Stimulated activated CD4-positive, alpha-beta T cell treated with anti-CD3 and anti-CD28 coated beads, Interleukin-4, amount 100 ng/mL, for 4 hours (primary cell): ENCODE results near the gene MYL4.
A peak's percentile ranks its signal among the peaks of the same experiment; 100 is the strongest.
"Not testable (repeated sequence)": the region's sequence is repeated elsewhere in the genome, so short reads cannot be mapped to it uniquely, and the experiment has no call there.

Experiments
- DNase-seq, 2 experiments: peaks; one replicate each; pipeline ENCODE4 v3.0.0-alpha.2; 2020

MYL4 gene

DNA sequence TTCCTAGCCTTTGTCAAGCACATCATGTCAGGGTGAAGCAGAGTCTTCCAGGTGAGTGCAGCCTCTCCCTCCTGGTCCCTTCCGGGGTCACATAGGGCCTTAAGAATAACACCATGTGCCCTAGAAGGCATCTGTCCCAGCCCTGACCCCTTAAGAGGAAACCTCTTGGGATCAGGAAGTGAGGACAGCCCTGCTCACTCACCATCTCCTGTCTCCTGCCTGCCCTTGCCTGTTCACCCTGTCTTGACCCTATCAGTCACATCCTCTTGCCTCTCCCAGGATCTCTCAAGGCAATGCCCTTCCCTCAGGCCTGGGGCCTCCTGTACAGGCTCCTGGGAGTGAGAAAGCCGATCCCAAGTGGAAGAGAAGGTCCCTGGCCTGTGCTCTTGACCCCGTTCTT lies 13.9 kb downstream of the MYL4 start:
- no peak for DNase-seq

DNA sequence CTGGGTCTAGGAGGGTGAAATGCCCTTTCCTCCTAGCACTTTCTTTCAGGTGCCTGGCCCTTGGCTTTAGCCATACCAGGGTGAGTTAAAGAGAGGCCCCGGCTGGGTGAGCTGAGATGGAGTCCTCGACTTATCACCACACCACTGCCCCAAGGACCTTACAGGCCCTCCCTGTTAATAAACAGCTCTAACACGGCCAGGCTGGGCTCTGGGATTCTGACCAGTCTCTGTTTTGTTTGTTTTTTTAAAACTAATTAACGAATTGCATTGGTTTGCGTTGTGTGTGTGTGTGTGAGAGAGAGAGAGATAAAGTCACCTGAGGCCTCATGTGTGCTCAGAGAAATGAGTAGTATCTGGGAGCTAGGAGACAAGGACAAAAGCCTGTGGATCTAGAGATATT lies 14.3 kb downstream of the MYL4 start:
- no peak for DNase-seq

DNA sequence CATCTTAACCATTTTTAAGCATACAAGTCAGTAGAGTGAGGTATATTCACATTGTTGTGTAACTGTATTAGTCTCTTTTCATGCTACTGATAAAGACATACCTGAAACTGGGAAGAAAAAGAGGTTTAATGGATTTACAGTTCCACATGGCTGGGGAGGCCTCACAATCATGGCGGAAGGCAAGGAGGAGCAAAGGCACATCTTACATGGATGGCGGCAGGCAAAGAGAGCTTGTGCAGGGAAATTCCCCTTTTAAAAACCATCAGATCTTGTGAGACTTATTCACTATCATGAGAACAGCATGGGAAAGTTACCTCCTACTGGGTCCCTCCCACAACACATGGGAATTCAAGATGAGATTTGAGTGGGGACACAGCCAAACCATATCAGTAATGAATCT lies 14.9 kb downstream of the MYL4 start:
- DNase-seq = not testable (repeated sequence)

DNA sequence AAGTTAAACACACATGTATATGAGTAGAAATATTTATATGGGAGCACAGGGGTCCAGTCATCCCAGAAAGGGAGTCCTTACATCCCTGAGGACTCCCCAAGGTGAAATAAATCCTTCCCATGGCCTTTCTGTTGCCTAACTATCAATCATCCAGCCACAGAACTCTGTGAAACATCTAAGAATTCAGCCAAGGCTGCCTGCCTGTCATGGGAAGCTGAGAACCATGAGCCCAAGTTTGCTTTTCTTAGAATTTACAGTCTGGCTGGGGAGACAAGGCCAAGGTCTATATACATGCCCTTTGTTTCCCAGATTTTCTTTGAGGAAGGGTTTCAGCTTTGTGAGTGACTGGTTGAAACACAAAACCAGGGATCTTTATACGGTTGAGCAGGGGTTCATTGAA lies 15.8 kb downstream of the MYL4 start:
- no peak for DNase-seq

DNA sequence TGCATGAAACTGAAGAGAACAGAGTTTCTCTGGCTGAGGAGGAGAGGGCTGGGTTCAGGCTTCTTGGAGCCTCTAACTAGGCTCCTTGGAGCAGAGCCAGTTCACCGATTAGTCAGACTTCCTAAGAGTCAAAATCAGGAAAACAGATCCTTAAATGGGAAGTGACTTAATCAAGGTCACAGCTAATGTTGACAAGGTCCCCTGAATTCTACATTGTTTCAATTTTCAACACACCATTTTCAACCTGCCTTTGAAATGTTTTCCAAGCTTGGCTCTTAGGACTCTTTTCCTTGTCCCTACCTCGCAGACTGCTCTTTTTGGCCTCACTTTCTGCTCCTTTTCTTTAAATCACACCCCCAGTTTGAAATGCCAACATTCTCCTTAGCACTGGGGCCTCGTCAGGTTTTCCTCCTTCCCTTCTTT lies 16.3 kb downstream of the MYL4 start:
- no peak for DNase-seq

DNA sequence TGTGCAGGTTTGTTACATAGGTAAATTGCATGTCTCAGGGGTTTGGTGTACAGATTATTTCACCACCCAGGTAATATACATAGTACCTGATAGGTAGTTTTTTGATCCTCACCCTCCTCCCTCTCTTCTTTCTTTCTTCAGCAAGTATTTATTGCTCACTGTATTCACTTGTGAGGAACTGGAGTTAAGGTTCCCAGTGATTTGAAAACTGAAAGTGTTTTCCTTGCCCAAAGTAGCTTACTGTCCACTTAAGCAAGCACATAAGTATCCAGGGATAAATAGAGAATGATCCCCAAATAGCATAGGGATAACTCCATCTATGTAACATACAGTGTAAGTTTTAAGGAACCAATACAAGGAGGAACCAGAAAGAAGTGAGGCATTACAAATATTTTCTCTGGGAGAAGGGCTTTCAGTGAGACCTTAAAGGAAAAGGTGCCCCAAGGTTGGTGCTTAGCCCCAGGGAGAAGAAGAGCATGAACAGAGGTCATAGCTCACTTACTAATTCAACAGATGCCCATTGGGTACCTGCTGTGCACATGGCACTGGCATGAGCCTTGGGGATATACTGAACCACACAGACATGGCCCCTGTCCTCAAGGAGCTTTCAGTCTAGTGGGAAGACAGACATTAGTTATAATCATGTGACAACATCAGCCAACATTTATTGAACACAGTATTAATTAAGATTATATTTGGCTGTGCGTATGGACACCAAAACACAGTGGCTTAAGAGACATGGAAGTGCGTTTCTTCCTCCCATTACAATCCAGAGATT lies 17.0 kb downstream of the MYL4 start:
- DNase-seq = no peak

DNA sequence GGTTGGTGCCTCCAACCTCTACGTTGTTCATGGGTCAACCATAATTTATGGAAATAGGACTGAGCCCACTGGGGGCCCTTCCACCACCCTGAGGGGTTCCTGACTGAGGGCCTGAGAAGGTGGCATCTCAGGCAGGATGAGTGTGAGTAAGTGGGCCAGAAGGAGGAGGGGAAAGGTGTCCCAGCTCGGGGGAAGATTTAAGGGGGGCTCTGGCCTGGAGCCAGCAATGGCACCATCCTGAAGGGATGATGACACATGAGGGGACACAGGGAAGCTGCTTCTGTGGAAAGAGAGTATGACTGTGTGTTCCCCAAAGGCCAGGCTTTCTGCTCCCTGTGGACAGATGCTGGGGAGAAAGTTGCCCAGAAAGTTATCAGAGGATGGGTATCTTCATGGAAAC lies 18.7 kb downstream of the MYL4 start:
- DNase-seq = no peak

DNA sequence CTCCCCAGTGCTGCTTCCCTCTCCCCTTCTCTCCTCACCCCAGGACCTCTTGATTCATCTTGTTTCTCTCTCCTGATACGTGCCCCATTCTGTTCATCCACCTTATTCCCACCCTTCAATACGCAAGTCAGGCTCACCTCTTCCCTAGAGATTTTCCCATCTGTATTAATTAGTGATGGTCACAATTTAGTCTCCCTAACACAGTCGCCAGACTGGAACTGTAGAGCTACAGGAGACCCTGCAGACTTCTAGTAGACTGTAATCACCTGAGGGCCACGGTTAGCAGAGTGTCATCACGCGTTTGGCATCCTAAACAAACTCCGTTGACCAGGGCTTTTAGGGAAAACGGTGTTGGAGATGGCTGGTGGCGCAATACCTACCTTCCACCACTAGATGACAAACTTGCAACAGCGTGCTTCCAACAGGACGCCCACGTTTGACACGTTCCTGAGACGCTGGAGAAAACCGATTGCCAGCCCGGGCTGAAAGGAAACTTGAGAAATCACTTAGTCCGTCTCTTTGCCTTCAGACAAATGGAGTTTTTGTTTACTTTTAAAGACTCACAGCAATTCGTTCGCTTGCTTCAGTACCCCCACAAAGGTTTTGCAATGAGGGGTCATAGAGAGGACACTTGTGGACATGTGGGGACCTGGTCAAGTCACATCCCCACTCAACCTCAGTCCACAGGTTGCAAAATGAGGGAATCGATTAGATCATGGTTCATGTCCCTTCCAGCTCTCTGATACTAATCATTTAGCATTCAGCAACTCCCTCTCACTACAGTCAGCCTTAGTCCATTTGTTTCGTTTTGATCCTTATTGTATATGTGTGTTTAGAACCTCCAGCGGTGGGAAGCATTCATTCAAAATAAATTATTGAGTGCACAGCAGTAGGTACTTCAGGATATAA lies 20.6 kb downstream of the MYL4 start:
- DNase-seq = peak; percentile 60 to 77

DNA sequence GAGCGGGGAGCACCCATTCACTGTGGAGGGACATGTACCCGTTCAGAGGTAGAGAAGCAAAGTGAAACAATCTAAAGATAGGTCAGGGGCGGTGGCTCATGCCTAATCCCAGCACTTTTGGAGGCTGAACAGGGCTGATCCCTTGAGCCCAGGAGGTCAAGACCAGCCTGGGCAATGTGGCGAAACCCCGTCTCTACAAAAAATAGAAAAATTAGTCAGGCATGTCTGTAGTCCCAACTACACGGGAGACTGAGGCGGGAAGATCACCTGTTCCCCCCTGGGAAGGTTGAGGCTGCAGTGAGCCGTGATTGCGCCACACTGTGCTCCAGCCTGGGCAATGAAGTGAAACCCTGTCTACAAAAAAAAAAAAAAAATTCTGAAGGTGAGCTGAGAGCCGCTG lies 21.7 kb downstream of the MYL4 start:
- DNase-seq = no peak

DNA sequence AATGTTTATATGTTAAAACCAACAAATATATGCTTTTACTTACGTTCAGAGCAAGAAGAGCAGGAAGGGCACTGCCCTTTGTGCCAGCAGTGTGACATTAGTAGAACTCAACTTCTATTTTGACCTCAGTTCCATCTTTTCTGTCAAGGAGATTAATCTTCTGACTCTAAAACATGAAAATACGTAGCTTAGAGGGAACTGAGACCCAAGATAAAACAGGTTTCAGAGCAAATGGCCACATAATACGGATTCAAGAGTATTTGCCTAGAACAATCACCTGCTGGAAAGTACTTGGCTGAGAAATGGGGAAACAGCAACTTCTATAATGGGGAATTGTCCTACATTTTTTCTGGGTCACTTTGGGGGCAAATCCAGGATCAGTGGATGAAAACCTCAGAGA lies 22.2 kb downstream of the MYL4 start:
- no peak for DNase-seq

DNA sequence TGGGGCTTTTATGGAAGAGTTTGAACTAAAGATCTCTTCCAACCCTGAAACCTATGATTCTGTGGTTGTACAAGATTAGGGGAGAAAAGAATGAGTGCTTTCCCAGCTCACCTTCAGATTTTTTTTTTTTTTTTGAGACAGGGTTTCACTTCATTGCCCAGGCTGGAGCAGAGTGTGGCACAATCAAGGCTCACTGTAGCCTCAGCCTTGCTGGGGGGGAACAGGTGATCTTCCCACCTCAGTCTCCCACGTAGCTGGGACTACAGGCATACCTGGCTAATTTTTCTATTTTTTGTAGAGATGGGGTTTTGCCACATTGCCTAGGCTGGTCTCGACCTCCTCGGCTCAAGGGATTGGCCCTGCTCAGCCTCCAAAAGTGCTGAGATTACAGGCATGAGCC lies 22.7 kb downstream of the MYL4 start:
- DNase-seq = no peak

DNA sequence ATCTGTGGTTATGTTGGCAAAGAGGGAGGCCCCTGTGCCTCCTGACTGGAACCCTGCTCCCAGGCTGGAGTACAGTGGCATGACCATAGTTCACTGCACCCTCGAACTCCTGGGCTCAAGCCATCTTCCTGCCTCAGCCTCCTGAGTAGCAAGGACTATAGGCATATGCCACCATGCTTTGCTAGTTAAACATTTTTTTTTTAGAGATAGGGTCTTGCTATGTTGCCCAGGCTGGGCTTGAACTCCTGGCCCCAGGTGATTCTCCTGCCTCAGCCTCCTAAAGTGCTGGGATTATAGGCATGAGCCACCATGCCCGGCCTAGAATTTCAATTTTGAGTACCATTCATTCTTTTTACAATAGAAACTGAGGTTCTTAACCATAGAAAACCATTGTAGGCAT lies 23.3 kb downstream of the MYL4 start:
- DNase-seq = no peak

DNA sequence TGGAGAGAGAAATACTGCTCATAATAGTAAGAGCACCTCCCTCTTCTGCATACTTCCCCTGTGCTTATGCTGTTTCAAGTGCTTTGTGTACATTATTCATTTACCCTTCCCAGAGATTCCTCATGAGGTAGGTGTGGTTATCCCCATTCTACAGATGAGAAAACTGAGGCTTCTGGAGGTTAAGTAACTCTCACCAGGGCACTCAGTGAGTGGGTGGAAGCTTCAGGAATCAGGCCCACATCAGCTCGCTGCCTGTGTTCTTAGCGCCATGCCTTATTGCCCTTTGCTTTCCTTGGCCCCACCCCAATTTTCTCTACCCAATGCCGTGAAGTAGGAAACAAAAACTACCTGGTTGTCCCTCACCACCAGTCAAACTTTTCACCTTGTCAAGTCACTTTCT lies 26.4 kb downstream of the MYL4 start:
- DNase-seq = no peak

DNA sequence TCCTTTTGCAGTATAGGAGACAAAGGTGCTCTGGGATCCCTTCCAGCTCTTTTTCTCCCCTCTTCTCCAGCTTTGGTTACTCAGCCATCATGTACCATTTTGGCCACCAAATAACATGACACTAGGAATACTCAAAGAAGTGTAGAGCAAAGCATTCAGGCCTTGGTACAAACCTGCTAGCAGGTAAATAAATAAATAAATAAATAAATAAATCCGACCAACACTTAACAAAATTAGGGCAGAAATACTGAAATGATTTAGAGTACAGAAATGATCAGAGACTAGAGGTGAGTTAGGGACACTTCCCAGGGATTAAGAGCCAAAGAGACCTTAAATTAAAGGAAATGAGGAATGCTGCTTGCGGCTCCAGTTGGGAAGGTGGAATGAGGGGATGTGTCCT lies 26.8 kb downstream of the MYL4 start:
- no peak for DNase-seq

DNA sequence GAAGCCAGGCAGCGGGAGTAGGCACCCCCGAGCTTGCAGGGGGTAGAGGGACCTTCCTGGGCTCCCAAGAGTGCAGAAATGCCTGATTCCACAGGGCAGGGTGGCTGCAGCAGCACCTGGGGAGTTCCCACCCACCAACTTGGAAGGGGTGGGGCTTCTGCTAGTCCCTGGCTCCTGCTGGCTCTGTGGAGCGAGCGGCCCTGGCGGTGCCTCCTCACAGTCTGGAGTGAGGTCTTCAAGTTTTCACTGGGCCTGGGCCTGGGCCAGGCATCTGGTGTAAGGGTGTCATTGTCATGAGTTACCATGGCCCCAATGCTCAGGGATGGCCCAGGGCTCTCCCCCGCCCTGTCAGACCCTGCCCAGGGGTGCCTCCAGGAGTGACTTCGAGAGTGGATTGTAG lies 28.7 kb downstream of the MYL4 start:
- no peak for DNase-seq

DNA sequence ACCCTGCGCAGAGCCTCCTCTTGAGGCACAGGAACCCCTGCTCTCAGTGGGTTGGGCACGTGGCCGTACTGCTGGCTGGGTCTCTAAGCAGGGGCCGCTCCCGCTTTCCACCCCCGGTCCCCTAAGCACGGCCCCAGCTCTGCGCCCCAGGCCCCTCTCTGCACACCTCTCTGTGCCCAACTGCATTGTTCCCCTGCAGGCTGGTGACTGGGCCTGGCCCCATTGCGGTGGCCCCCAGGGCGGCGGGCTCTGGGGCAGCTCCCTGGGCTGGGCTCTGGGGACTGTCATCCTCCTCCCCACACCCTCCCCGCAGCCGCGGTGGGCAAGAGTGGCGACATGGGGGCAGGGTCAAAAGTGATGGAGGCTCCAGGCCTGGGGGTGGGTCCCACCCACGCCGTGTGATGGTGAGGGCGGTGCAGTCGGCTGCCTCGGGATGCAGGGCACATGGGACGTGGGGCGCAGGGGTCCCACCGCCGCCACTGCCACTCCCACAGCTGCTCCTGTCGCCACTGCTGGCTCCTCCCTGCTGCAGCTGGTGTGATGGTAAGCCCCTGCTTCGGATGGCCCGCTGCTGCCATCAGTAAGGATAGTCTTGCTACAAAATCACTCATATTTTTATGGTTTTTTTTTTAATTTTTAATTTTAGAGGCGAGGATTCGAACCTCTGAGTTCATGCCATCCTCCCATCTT lies 29.3 kb downstream of the MYL4 start:
- DNase-seq = no peak

DNA sequence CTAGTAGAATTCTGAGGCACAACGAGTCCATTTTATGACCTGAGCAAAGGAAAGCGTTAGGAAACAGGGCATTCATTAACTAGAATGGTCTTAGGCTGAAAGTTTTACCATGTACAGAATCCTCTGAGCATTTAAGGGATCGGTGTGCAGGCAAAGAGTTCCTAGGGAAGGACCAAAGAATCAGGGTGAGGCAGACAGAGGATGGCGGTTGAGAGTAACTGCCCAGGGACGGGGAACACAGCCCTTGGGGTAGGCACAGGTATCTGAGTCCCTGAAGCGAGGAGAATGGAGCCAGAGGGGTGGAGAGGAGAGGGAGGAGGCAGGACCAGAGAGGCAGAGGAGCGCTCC lies 30.4 kb downstream of the MYL4 start:
- no peak for DNase-seq

DNA sequence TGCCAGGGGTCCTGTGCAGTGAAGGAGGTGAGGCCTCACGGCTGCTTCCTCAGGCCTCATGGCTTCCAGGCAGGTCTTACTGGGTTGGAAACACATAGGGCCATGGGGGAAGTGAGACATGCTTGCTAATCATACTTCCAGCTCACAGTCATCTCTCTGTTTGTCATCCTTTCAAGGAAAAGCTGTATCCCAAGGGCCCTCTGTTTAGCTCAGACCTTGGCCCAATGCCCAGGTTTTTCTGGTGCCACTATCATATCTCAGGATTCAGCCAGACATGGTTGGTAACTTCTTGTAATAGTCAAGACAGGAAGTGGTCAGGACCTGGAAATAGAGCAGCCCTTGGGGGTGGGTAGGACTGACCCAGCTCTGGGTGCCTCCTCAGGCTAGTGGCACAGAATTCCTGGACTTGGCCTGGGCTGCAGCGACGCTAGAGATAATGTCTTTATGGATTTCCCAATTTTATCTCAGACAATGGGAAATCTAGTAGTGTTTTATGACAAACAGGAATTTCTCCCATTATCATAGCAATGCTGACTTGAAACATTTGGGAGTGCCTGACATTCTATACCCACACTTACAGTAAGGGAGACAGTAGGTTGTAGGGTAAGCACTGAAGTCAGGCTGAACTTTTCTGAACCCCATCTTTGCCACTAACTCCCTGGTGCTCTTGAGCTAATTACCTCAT lies 31.0 kb downstream of the MYL4 start:
- no peak for DNase-seq

DNA sequence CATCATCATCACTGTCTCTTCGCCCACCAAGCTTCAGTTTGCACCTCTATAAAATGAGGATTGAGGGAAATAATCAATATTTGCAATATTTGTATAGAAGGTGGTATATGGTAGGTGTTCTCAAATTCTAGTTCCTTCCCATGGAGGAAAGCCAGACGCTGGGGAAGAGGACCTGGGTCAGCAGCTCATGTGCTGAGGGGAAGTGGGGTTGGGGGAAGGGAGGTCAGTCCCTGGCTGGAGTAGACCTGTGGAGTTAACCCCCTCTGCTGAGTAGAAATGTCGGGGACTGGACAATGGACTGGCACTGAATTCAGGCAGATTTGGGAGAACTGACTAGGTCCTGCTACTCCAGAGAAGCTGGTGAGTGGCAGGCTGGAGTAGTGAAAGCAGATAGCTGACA lies 31.7 kb downstream of the MYL4 start:
- no peak for DNase-seq

DNA sequence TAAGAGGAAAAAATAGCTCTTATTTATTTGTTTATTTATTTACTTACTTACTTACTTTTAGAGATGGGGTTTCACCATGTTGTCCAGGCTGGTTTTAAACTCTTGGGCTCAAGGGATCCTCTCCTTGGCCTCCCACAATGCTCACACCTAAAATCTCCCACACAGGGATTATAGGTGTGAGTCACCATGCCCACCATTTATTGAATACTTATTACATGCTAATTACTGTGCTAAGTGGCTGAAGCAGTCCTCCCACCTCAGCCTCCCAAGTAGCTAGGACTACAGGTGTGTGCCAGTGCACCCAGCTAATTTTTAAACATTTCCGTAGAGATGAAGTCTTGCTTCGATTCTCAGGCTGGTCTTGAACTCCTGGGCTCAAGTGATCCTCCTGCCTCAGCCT lies 33.5 kb downstream of the MYL4 start:
- no peak for DNase-seq

DNA sequence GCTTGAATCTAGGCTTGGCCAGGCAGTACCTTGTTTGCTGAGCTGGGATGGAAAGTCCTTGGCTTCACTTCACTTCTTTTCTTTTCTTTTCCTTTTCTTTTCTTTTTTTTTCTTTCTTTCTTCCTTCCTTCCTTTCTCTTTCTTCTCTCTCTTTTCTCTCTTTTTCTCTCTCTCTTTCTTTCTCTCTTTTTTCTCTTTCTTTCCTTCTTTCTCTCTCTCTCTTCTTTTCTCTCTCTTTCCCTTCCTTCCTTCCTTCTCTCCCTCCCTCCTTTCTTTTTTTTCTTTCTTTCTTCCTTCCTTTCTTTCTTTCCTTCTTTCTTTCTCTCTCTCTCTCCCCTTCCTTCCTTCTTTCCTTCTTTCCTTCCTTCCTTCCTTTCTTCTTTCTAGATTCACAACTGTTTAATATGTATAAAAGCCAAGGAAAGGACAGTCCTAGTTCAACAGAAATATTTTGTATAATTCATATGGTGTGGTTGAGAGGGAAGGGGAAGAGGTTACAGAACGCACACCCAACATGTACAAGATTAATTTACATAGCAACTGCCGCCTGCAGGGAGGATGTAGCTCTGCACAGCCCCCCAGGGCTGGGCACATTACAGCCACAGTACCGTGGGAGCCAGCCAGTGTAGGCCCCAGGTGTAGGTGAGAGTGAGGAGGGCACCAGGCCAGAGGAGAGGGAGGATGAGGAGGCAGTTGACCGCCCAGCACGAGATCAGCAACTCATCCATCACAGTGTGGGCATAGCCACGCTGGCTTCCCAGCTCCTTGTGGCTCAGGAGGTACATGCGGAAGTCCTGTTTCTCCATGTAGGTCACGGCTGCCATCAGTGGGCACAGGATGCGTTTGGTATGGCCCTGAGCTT lies 34.8 kb downstream of the MYL4 start:
- no peak for DNase-seq

DNA sequence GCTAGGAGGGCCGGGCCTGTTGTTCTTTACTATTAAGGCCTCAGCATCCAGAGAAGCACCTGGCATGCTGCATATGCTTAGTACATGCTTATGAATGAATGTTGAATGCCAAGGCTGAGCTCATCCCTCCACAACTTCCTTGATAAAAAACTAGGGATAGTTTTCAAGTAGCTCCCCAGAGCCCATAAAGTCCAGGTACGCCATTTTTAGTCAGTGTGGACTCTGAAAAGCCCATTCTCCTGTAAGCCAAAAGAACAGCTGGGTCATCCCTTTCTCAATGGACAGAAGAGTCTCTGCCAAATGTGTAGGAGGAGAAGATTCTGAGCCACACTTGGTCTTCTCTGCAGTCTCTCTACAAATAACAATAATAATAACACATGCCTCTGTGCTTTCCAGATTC lies 35.5 kb downstream of the MYL4 start:
- DNase-seq = no peak
